GM21723 (cell line): Measurements from ENCODE around the gene HRAS.

ENCODE experiments used
- ATAC-seq: cut with Tn5 transposase; IDR thresholded peaks from one replicate; pipeline ENCODE4 v1.9.1; 2021; ENCODE audit warnings: mild to moderate bottlenecking, moderate library complexity; ENCODE audit not compliant: unreplicated experiment

HRAS gene

GRCh38 chr11:497565-498296, 37.6 kb downstream of the HRAS start:
- no peak for ATAC-seq

GRCh38 chr11:496834-497564, 38.4 kb downstream of the HRAS start:
- ATAC-seq: no peak

- ATAC-seq: no peak
These were observed 39.8 kb downstream of the HRAS start for GRCh38 chr11:495537-495931.

GRCh38 chr11:494761-495536, 40.4 kb downstream of the HRAS start:
- no peak for ATAC-seq

- no peak for ATAC-seq
These were observed 42.7 kb downstream of the HRAS start for GRCh38 chr11:492427-493226.

DNA sequence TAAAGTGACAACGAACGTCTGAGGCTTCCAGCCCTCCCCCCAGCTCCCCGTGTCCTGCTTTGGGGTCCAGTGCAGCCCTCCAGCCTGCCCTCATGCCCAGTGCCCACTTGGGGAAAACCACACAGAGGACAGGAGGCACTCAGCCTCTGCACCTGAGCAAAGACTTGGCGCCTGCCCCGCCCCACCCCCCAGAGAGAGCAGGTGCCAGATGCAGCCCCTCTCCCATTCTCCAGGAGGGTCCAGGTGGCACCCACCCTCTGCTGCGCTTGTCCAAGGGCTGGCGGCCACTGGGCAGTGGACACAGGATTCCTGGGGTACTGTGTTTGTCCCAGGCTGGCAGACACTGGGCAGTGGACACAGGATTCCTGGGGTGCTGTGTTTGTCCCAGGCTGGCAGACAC, 44.0 kb downstream of the HRAS start:
- ATAC-seq: no peak

- ATAC-seq: no peak
These were observed 44.5 kb downstream of the HRAS start for GRCh38 chr11:490930-491260.

- ATAC-seq: no peak
These were observed 45.0 kb downstream of the HRAS start for GRCh38 chr11:490186-490929.

- ATAC-seq: no peak
These were observed 45.7 kb downstream of the HRAS start for GRCh38 chr11:489610-490185.

- ATAC-seq: no peak
These were observed 46.4 kb downstream of the HRAS start for GRCh38 chr11:488992-489391.

- ATAC-seq: no peak
These were observed 46.8 kb downstream of the HRAS start for GRCh38 chr11:488579-488978.

DNA sequence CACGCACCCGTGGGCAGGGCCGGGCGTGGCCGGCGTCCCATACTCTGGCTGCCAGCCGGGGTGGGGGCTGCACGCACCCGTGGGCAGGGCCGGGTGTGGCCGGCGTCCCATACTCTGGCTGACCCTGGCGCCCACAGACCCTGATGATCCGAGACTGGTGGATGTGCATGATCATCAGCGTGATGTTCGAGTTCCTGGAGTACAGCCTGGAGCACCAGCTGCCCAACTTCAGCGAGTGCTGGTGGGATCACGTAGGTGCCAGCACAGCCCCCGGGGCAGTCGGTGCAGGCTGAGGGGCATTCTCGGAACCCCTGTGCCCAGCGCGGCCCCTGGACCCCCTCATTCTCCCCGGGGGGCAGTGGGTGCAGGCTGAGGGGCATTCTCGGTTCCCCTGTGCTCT, 47.3 kb downstream of the HRAS start:
- ATAC-seq: no peak

- no peak for ATAC-seq
These were observed 47.8 kb downstream of the HRAS start for GRCh38 chr11:487571-488021.

DNA sequence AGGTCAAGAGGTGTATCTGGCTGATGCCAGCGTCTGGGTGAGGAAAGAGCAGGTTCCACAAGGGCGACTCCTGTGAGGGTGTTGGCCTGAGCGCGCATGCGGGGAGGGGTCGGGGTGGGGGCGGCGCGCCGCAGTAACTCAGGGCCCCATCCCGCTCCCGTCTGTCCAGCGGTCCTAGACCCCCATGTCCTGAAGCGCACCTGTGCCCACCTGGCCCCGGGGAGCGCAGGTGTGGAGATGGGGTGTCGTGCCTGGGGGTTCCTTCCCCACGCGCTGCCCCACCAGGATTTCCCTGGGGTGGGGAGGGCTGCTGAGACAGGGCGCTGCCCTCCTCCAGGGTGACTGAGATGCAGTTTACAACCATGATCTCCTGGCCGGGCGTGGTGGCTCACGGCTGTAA, 49.2 kb downstream of the HRAS start:
- ATAC-seq: no peak

DNA sequence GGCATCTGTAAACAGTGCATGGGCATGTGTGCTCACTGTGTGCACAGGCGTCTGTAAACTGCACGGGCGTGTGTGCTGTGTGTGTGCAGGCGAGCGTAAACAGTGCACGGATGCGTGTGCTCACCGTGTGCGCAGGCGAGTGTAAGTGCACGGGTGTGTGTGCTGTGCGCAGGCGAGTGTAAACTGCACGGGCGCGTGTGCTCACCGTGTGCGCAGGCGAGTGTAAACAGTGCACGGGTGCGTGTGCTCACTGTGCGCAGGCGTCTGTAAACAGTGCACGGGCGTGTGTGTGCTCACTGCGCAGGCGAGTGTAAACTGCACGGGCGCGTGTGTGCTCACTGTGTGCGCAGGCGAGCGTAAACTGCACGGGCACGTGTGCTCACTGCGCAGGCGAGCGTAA, 50.8 kb downstream of the HRAS start:
- no peak for ATAC-seq
